Stimulated activated CD4-positive, alpha-beta T cell treated with anti-CD3 and anti-CD28 coated beads, Interleukin-1b, Interleukin-23, amount 100 ng/mL, for 48 hours (primary cell): ENCODE results near the gene EPS8L2.
"Not testable (repeated sequence)": the region's sequence is repeated elsewhere in the genome, so short reads cannot be mapped to it uniquely, and the experiment has no call there.

Source experiments
- DNase-seq: peaks from one replicate; pipeline ENCODE4 v3.0.0-alpha.2; 2020

EPS8L2 gene

DNA sequence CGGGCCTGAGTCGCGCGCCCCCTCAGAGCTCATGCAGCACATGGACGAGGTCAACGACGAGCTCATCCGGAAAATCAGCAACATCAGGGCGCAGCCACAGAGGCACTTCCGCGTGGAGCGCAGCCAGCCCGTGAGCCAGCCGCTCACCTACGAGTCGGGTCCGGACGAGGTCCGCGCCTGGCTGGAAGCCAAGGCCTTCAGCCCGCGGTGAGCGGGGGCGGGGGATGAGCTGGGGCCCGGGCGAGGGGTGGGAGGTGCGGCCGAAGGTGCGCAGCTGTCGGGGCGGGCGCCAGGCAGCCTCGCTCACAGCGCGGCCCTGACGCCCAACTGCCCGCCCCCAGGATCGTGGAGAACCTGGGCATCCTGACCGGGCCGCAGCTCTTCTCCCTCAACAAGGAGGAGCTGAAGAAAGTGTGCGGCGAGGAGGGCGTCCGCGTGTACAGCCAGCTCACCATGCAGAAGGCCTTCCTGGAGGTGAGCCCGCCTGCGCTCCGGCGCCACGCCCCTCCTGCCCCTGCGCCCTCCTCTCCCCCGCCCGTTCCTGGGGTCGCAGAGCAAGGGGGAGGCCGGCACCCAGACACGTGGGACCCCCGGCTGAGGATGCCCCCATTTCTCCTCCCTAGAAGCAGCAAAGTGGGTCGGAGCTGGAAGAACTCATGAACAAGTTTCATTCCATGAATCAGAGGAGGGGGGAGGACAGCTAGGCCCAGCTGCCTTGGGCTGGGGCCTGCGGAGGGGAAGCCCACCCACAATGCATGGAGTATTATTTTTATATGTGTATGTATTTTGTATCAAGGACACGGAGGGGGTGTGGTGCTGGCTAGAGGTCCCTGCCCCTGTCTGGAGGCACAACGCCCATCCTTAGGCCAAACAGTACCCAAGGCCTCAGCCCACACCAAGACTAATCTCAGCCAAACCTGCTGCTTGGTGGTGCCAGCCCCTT is 20.5 kb downstream of the EPS8L2 start:
- DNase-seq = peak; percentile 49

DNA sequence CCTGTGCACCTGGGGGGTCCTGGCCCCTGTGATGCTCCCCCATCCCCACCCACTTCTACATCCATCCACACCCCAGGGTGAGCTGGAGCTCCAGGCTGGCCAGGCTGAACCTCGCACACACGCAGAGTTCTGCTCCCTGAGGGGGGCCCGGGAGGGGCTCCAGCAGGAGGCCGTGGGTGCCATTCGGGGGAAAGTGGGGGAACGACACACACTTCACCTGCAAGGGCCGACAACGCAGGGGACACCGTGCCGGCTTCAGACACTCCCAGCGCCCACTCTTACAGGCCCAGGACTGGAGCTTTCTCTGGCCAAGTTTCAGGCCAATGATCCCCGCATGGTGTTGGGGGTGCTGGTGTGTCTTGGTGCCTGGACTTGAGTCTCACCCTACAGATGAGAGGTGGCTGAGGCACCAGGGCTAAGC is 21.3 kb downstream of the EPS8L2 start:
- DNase-seq = no peak

DNA sequence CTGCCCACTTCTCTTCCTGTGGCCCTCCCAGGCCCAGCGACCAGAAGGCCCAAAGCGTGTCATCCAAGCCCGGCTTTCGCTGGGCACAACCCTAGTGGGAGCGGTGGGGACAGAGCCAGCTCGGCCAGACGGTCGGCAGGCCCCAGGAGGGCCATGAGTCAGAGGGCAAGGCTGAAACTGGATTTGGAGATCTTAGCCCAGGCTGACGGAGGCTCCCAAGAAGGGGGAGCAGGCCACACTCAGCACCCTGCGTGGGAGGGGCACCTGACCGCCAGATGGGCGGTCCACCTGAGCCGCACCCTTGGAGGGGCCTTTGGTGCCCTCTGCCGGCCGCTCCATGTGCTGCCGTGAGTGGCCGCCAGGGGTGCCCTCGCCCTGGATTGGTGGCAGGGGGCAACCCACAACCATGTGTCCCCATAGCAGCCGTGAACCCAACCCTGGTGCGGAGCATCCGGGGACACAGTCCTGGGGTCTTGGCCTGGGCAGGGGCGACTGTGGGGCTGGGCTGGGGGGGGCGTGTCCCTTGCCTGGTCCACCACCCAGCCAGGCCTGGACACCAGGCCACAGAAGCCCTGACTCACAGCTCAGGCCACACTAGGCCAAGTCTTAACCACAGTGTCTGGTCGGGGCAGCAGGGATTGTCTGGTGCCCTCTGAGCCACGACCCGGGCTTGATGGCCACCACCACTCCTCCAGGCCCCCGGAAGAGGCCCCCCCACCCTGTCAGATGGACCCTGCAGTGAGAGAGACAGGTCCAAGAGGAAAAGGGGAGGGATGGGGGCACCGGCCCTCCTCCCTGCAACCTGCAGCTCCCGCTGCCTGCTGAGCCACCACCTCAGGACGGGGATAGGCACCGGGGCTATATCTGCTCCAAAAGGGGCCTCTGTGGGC is 22.1 kb downstream of the EPS8L2 start:
- peak; percentile 77 for DNase-seq

DNA sequence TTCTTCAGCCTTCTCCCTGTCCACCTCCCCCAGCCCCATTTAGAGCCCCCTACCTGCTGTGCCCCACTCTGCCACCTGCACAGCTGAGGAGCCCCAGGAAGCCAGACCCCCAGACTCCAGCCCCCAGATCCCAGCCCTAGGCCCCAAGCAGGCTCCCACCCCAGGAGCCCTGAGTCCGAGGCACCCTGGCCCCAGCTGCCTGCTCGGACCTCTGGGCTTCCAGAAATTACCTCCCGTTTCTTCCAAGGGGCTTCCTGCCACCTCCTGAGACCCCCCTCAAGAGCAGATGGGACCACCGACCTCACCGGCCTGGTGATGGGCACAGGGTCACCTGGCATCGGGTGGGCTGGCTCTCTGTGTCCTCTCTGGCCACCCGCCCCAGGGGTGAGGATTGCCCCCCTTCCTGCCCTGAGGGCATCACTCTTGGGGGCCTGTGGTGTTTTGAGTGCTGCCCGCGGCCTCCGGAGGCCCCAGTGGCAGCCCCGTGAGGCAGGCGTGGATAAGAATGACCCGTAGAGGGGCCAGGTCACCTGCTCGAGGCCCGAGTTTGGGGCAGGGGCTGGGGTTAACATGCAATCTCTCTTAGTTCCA is 23.0 kb downstream of the EPS8L2 start:
- no peak for DNase-seq

DNA sequence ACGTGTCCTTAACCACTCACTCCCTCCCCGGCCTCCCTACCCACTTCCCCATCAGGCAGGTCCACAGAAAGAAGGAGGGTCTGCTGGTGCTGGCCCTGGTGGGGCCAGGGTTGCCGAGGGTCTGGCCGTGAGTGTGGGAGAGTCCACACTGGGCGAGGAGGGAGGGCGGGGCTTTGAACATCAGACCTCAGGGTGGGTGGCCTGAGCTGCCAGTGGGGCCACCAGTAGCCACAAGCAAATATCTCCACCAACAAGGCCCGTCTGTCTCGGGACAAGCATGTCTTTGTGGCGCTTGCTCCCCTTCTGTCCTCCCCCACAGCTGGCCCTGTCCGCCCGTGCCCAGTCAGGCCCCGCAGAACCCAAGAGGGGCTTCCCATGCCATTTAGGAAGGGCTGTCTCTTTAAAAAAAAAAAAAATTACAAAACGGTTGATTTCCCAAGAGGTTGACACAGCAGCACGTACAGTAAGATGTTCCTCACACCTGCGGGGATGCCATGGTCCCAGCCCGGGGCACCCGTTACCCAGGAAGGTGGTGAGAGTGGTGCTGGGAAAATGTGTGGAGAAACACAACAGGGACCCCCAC is 23.6 kb downstream of the EPS8L2 start:
- no peak for DNase-seq

DNA sequence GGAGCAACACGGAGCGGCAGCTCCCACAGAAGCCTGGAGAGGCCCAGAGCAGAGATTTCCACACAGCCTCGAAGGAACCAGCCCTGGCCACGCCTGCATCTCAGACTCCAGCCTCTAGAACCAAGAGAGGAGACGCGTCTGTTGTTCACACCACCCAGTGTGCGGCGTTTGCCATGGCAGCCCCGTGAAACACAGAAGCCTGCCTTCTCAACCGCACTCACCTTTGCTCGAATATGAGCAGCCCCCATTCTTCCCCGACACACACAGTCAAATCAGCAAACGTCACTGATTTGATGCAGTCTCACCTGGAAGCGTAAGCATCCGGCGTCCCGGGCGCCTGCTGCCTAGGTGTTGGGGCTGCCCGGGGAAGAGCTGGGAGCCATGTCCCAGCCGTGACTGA is 27.0 kb downstream of the EPS8L2 start:
- DNase-seq = no peak

DNA sequence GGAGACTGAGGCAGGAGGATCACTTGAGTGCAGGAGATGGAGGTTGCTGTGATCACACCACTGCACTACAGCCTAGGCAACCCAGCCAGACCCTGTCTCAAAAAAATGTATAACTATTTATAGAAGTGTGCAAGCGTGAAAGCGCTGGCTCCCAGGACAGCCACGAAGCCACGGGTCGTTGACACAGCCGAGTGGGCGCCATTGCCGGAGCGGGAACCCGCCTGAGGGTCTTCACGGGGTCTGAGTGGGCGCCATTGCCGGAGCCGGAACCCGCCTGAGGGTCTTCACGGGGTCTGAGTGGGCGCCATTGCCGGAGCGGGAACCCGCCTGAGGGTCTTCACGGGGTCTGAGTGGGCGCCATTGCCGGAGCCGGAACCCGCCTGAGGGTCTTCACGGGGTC is 28.5 kb downstream of the EPS8L2 start:
- DNase-seq = not testable (repeated sequence)

DNA sequence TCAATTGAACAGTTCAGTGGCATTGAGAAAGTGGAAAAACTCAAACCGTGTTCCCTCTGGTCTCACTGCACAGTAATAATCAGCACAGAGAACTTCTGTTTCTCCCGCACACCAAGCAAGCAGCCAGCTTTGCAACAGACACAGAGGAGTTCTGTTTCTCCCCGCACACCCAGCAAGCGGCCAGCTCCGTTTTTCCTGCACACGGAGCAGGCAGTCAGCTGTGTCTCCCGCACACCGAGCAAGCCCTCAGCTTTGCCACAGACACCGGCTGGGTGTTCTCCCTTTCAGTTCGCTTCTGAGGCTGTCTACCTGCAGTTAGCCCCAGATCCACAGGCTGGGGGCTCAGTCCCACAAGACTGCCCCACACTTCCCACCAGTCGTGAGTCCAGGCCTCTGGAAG is 31.3 kb downstream of the EPS8L2 start:
- no peak for DNase-seq

DNA sequence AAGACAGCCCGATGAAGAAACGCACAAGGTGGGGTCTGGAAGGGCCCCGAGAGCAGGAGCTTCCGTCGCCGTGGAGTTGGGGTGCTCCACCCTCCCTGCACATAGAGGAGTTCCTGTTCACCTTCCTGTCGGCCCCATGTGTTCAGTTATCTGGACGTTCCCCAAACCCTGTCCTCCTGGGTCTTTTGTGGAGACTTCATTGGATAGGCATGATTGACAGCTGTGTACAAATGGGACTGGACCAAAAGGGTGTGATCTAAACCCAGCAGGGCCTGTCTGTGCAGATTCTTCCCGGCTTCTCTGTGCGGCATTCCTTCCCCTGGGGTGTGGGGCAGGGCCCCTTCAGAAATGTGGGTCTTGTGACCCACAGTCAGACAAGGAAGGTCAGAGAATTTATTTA is 31.9 kb downstream of the EPS8L2 start:
- DNase-seq = not testable (repeated sequence)

DNA sequence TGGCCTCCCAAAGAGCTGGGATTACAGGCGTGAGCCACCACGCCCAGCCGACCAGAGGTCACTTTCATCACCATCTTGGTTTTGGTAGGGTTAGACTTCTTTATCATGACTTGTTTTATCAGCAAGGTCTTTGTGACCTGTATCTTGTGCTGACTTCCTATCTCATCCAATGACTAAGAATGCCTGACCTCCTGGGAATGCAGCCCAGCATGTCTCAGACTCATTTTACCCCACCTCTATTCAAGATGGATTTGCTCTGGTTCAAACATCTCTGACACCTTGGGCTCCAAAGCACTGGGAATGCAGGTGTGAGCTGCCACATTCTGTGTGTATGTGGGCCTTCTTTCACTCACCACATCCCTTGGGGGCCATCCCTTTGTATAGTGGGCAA is 36.1 kb downstream of the EPS8L2 start:
- DNase-seq = no peak

DNA sequence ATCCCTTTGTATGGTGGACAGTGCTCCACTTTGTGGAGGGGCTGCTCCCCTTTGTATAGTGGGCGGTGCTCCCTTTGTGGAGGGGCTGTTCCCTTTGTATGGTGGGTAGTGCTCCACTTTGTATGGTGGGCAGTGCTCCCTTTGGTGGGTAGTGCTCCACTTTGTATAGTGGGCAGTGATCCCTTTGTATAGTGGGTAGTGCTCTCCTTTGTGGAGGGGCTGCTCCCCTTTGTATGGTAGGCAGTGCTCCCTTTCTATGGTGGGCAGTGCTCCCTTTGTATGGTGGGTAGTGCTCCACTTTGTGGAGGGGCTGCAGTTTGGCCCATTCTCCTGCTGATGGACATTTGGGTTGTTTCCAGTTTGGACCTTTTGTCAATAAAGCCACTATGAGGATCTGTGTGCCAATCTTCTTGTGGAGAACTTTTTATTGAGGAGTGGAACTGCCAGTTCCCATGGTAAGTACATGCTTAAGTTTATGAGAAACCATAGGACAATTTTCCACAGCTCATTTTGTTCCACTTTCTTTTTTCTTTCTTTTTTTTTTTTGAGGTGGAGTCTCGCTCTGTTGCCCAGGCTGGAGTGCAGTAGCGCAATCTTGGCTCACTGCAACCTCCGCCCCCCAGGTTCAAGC is 36.7 kb downstream of the EPS8L2 start:
- no peak for DNase-seq

DNA sequence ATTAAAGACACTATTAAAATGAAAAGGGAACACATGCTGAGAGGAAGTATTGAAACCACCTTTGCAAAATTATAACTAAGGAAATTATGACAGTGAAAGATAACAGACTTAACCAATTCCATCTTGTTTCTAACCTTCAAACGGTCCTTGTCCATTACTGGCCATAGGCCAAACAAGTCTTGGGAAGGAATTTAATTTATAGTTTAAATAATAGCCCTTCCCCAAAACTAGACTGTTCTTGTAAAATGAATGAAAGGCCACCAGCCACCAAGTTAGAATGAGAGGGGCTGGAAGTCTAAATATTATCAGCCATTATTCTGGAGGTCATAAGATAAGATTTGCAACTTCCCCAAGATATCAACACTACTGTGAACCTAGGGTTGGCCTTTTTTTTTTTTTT is 39.4 kb downstream of the EPS8L2 start:
- DNase-seq = no peak

DNA sequence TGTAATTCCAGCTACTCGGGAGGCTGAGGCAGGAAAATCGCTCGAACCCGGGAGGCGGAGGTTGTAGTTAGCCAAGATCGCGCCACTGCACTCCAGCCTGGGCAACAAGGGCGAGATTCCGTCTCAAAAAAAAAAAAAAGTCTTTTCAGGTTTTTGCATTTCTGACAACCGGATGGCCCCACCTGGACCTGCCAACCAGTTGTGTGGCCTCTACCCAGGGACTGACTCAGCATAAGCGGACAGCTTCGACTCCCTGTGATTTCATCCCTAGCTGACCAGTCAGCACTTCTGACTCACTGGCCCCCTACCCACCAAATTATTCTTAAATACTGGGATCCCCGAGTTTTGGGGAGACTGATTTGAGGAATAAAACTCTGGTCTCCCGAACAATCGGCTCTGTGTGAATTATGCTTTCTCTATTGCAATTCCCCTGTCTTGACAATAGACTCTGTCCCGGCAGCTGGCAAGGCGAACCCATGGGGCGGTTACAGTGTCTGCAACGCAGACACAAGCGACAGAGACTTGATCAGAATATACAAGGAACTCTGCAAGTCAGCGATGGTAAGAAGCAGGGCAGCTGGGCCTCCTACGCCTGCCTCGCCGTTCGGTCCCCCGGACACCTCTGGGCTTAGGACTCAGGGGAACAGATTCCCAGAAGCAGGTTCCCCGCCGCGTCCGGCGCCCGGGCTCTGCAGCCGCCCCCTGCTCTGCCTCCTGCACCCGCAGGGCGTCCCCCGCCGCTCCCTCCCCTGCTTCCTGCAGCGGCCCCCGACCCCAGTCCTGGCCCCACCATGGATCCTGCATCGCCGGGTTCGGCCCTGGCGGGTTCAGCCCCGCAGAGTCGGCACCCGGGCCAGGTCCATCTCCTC is 40.5 kb downstream of the EPS8L2 start:
- DNase-seq = peak; percentile 41

DNA sequence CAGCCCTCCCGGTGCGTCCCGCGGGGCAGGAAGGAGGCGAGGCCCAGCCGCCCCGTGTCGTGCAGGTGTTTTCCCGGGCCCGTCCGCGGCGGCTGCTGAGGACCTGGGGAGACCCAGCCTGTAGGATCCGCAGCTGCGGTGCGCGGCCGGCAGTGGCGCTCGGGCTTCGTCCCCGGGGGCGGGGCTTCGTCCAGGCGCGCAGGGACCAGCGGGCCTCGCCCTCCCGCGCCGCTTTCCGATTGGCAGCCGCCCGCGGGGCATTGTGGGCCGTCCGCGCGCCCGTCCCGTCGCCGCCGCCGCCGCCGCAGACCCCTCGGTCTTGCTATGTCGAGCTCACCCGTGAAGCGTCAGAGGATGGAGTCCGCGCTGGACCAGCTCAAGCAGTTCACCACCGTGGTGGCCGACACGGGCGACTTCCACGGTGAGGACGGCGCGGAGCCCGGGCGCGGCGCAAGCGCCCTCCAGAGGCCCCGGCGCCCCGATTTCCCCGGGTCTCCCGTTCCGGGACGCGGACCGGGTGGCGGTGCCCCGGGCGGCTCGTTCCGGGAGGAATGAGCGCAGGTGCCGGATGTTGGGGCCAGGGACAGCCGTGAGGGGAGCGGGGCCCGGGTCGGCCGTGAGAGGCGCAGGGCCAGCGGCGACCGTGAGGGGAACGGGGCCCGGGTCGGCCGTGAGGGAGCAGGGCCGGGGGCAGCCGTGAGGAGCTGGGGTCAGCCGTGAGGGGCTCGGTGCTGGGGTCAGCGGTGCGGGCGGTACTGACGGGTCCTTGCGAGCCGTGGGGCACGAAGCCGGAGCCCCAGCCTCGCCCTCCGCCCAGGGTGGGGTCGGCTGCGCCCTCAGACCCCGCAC is 41.4 kb downstream of the EPS8L2 start, which contains the start of gene TALDO1:
TSS of gene TALDO1 (plus strand) at position 307 of the 849 bp plus-strand sequence. CDS start at position 325, 18 bp downstream.
- peak; percentile 86 for DNase-seq

DNA sequence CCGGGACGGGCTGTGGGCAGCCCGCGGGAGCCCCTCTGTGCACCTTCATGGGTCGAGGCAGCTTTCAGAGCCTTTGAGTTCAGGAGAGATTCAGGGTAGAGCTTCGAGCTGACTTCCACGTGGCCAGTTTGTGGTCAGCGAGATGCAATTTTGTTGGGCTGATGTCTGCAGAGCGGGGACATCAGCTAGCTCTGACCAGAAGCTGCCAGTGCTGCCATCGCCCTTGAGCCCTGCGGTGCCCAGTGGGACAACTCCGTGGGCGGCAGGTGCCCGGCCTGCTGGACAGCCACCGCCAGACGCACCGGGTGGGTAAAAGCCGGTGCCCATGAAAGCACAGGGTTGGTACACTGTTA is 42.0 kb downstream of the EPS8L2 start:
- DNase-seq = no peak

DNA sequence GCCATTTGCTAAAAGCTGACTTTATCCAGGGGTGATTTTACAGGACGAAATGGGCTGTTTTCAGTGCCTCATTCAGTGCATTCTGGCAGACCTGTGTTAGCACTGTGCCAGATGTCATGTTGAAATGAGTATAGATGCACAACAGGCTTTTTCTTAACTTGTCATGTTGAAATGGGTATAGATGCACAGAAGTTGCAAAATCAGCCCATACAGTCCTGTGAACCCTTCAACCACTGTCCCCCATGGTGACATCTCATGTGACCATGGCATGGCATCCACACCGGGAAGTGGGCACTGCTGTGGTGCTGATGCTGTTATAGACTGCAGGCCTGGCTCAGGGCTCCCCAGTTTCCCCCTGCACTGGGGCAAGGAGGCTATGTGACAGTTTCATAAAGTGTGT is 43.7 kb downstream of the EPS8L2 start:
- DNase-seq = no peak

DNA sequence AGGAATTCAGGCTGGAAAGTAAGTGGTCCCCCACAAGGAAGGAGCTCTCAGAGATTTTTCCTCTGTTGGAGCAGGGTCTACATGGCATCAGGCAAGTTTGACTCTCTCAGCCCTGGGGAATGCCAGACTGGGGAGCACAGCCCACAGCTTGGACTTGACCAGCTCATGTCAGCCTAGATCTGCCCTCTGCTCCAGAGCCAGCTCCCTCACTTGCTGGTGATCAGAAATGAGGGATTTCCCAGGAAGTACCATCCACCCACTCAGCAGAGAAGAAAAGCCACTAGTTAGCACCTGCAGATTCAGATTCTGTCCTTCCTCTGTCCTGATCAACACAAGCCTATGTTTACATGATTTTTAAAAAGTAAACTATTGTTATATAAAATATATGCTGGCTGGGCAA is 54.2 kb downstream of the EPS8L2 start:
- DNase-seq = no peak

DNA sequence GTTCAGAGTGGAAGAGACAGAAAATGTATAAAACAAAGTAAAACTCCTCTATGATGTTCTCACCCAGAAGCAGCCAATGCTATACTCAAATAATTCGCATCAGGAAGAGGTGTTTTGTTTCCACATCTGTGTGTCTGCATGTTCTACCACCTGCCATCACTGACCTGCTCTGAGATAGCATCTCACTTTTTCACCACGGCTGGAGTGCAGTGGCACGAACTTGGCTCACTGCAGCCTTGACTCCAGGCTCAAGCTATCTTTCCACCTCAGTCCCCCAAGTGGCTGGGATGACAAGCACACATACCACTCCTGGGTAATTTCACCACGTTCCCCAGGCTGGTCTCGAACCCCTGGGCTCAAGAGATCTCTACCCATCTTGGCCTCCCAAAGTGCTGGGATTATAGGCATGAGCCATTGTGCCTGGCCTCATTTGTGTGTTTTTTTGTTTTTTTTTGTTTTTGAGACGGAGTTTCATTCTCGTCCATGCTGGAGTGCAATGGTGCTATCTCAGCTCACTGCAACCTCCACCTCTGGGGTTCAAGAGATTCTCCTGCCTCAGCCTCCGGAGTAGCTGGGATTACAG is 55.6 kb downstream of the EPS8L2 start:
- no peak for DNase-seq

DNA sequence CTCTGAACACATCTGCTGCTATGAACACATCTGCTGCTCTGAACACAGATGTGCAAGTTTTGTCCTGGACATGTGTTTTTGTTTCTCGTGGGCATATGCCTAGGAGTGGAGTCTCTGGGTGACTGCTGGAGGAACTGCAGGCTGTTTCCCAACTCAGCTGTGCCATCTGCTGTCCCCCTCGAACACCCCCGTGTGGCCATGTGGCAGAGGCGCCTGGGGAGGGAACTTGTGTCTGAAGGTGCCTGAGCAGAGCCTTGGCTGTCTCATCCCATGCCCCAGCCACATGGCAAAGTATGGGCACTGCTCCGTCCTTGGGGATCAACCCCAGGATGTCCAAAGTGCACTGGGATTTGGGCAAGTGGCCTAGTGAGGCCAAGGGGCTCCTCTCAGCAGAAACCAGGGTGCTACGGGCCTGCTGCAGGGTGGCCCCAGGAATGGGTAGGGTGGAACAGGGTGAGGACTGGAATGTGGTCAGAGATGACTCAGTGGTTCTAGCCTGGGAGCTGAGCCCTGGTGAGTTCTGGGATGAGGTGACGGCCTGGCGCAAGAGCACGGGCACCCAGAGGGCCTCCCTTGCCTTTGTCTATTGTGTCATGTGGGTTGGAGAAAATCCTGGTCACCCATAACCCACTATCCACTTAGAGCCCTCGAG is 56.5 kb downstream of the EPS8L2 start:
- DNase-seq = peak; percentile 19

DNA sequence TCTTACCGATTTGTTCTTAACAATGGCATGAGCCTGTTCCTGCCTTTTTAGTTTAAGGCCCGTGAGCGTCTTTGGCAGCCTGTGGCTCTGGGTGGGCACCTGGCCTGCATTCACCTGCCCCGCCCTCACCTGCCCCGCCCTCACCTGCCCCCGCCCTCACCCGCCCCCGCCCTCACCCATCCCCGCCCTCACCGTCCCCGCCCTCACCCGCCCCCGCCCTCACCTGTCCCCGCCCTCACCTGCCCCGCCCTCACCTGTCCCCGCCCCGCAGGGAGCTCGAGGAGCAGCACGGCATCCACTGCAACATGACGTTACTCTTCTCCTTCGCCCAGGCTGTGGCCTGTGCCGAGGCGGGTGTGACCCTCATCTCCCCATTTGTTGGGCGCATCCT is 57.0 kb downstream of the EPS8L2 start:
- no peak for DNase-seq
